Tongue (tissue), 2 donors: ENCODE measurements around the gene ELP1. TPM values are rescaled to one million over a fixed set of nuclear protein-coding genes. Genes with fewer than 3 reads are reported as not detected.
A peak's percentile ranks its signal among the peaks of the same experiment; 100 is the strongest.

Experiments
- DNase-seq: peaks from one replicate; pipeline ENCODE4 v3.0.0-alpha.2; 2015
- total RNA-seq: library from RNA; depleted of rRNA; stranded (reverse); fragments of >200 nt; gene quantifications from one replicate; pipeline ENCODE4 v1.2.3, GENCODE V29; 2014

The ELP1 gene
- total RNA-seq, 1 donor from 2014 or later: 52.1 TPM

- DNase-seq: no peak
These were observed 51.7 kb downstream of the ELP1 start for GRCh38 chr9:108882052-108882888.

- no peak for DNase-seq
These were observed 53.1 kb downstream of the ELP1 start for GRCh38 chr9:108880738-108881316.

- no peak for DNase-seq
These were observed 56.4 kb downstream of the ELP1 start for GRCh38 chr9:108877524-108877923.

- DNase-seq: no peak
These were observed 57.5 kb downstream of the ELP1 start for GRCh38 chr9:108876425-108876824.

GRCh38 chr9:108874058-108874788 lies 59.7 kb downstream of the ELP1 start:
- DNase-seq: no peak

- no peak for DNase-seq
These were observed 64.7 kb downstream of the ELP1 start for GRCh38 chr9:108869092-108869725.

- DNase-seq: no peak
These were observed 66.1 kb downstream of the ELP1 start for GRCh38 chr9:108867829-108868228.

GRCh38 chr9:108867116-108867515 lies 66.8 kb downstream of the ELP1 start:
- DNase-seq: no peak

GRCh38 chr9:108866001-108866420 lies 67.9 kb downstream of the ELP1 start:
- no peak for DNase-seq

GRCh38 chr9:108865037-108865436 lies 68.9 kb downstream of the ELP1 start:
- no peak for DNase-seq

- no peak for DNase-seq
These were observed 69.5 kb downstream of the ELP1 start for GRCh38 chr9:108864446-108864845.

GRCh38 chr9:108863891-108864290 lies 70.0 kb downstream of the ELP1 start:
- DNase-seq: no peak

- no peak for DNase-seq
These were observed 71.9 kb downstream of the ELP1 start, which contains the start of gene ACTL7A for GRCh38 chr9:108861997-108862396. Gene ACTL7A (plus strand): TSS chr9:108862266. CDS start chr9:108862323, 57 bp downstream.

GRCh38 chr9:108861464-108861863 lies 72.5 kb downstream of the ELP1 start:
- DNase-seq: no peak

- DNase-seq: no peak
These were observed 73.2 kb downstream of the ELP1 start for GRCh38 chr9:108860764-108861163.

- DNase-seq: no peak
These were observed 73.6 kb downstream of the ELP1 start for GRCh38 chr9:108860354-108860753.

- DNase-seq: peak; percentile 9
These were observed 74.3 kb downstream of the ELP1 start for GRCh38 chr9:108859459-108860114.

- DNase-seq: no peak
These were observed 76.4 kb downstream of the ELP1 start for GRCh38 chr9:108857572-108857971.

GRCh38 chr9:108855888-108856287 lies 78.0 kb downstream of the ELP1 start, which contains the start of gene ACTL7B:
Gene ACTL7B (minus strand): TSS chr9:108855986. CDS start chr9:108855930, 56 bp downstream.
- no peak for DNase-seq

- DNase-seq: no peak
These were observed 78.4 kb downstream of the ELP1 start for GRCh38 chr9:108855529-108855886.

GRCh38 chr9:108854641-108855528 lies 79.0 kb downstream of the ELP1 start:
- no peak for DNase-seq
